Measurements from ENCODE around the gene CCDC88B. TPM values are rescaled to one million over a fixed set of nuclear protein-coding genes. Genes with fewer than 3 reads are reported as not detected.
A peak's percentile ranks its signal among the peaks of the same experiment; 100 is the strongest.

CCDC88B gene
- total RNA-seq, 1 experiment from 2014 or later = 9.6 TPM

- Histone ChIP-seq H3K27ac (no peak overlapping the region), H3K27me3 (ENCODE audit: insufficient read depth, low read depth) (no peaks in the 10 kb centered on the region), H2AFZ (no peak overlapping the region), H3K4me2 (no peak overlapping the region), H3K4me3 (no peak overlapping the region), H3K36me3 (ENCODE audit: low read depth) (no peaks in the 10 kb centered on the region), H3K9me2 (ENCODE audit: insufficient read depth) (no peaks in the 10 kb centered on the region), H3K9me3 (ENCODE audit: insufficient read depth, low read depth) (no peaks in the 10 kb centered on the region), H3K79me2 (ENCODE audit: low read depth) (no peaks in the 10 kb centered on the region), H3F3A (ENCODE audit: insufficient read depth, low read depth) (peaks cover 5% of the 10 kb centered on the region), H4K20me1 (ENCODE audit: insufficient read depth) (no peaks in the 10 kb centered on the region), H3K4me1 (replicated peaks; ENCODE audit: insufficient read depth) (peaks cover 12% of the 10 kb centered on the region)
- no peak for DNase-seq
- BruUV-seq (replicated peaks) = no TSS peak
- intact Hi-C loops (cut with micrococcal nuclease; ENCODE audit: unreplicated experiment) = no loop called here
- no peak for TF ChIP-seq CTCF (conservative IDR thresholded peaks at IDR 0.05)
- TF ChIP-seq EZH2 (IDR thresholded peaks at IDR 0.05; ENCODE audit: low read depth) = no peak
- CTCF ChIA-PET = no interaction called here
- POLR2A ChIA-PET (ENCODE audit: unreplicated experiment) = no interaction called here
These were observed 55.6 kb downstream of the CCDC88B start for GRCh38 chr11:64395545-64396078.

- intact Hi-C loops (cut with micrococcal nuclease; ENCODE audit: unreplicated experiment) = no loop called here
- TF ChIP-seq EZH2 (IDR thresholded peaks at IDR 0.05; ENCODE audit: low read depth) (no peak), CTCF (conservative IDR thresholded peaks at IDR 0.05) (no peak)
- Histone ChIP-seq H3K9me2 (ENCODE audit: insufficient read depth) (no peaks in the 10 kb centered on the region), H3F3A (ENCODE audit: insufficient read depth, low read depth) (peaks cover 7% of the 10 kb centered on the region), H3K9me3 (ENCODE audit: insufficient read depth, low read depth) (no peaks in the 10 kb centered on the region), H3K27ac (no peak overlapping the region), H3K36me3 (ENCODE audit: low read depth) (no peaks in the 10 kb centered on the region), H3K4me2 (no peak overlapping the region), H3K4me1 (replicated peaks; ENCODE audit: insufficient read depth) (peaks cover 18% of the 10 kb centered on the region), H4K20me1 (ENCODE audit: insufficient read depth) (no peaks in the 10 kb centered on the region), H2AFZ (no peak overlapping the region), H3K27me3 (ENCODE audit: insufficient read depth, low read depth) (no peaks in the 10 kb centered on the region), H3K79me2 (ENCODE audit: low read depth) (no peaks in the 10 kb centered on the region), H3K4me3 (no peak overlapping the region)
- BruUV-seq (replicated peaks) = no TSS peak
- DNase-seq = no peak
- CTCF ChIA-PET = no interaction called here
- POLR2A ChIA-PET (ENCODE audit: unreplicated experiment) = no interaction called here
These were observed 56.1 kb downstream of the CCDC88B start for GRCh38 chr11:64396079-64396591.

GRCh38 chr11:64400102-64400501 is 60.1 kb downstream of the CCDC88B start:
- ChIA-PET POLR2A (ENCODE audit: unreplicated experiment) (no interaction called here), CTCF (interaction anchor here (1.2 kb wide), 2 partner anchors 14 to 43 kb away, joined by 3 to 4 read pairs; no protein-coding TSS in a partner anchor)

More at GRCh38 chr11:64400102-64400501, 60.1 kb downstream of the CCDC88B start:
- Histone ChIP-seq H3K9me2 (ENCODE audit: insufficient read depth) (no peaks in the 10 kb centered on the region), H4K20me1 (ENCODE audit: insufficient read depth) (no peaks in the 10 kb centered on the region), H3K9me3 (ENCODE audit: insufficient read depth, low read depth) (no peaks in the 10 kb centered on the region), H2AFZ (no peak overlapping the region), H3K36me3 (ENCODE audit: low read depth) (no peaks in the 10 kb centered on the region), H3K27me3 (ENCODE audit: insufficient read depth, low read depth) (no peaks in the 10 kb centered on the region), H3K4me3 (no peak overlapping the region), H3K79me2 (ENCODE audit: low read depth) (no peaks in the 10 kb centered on the region), H3K27ac (0 out of 2 replicates have a peak overlapping the region, but pooled peaks have one; percentile 9), H3K4me1 (replicated peaks; ENCODE audit: insufficient read depth) (peaks cover 19% of the 10 kb centered on the region), H3K4me2 (peak overlapping the region; percentile 49), H3F3A (ENCODE audit: insufficient read depth, low read depth) (peaks cover 7% of the 10 kb centered on the region)
- BruUV-seq (replicated peaks) = no TSS peak
- intact Hi-C loops (cut with micrococcal nuclease; ENCODE audit: unreplicated experiment) = no loop called here
- peak; percentile 42 to 56 for DNase-seq
- TF ChIP-seq CTCF (conservative IDR thresholded peaks at IDR 0.05) (no peak), EZH2 (IDR thresholded peaks at IDR 0.05; ENCODE audit: low read depth) (no peak)
